ES-I3 (cell line): ENCODE data around the gene ELP1.
"Not testable (repeated sequence)": the region's sequence is repeated elsewhere in the genome, so short reads cannot be mapped to it uniquely, and the experiment has no call there.

ENCODE experiments used
- H3K36me3 ChIP-seq: 2 replicates; pipeline ENCODE4 v1.6.1; 2013; ENCODE audit warnings: mild to moderate bottlenecking, low read length, control low read depth, moderate library complexity; ENCODE audit not compliant: insufficient read depth
- H3K4me1 ChIP-seq: 2 replicates; pipeline ENCODE4 v1.6.1; 2013; ENCODE audit warnings: mild to moderate bottlenecking, control low read depth, low read length; ENCODE audit not compliant: insufficient read depth
- H3K9ac ChIP-seq: 2 replicates; pipeline ENCODE4 v1.6.1; 2013; ENCODE audit warnings: low read depth, mild to moderate bottlenecking, low read length, moderate library complexity
- H3K9me3 ChIP-seq: 2 replicates; pipeline ENCODE4 v1.6.1; 2013; ENCODE audit warnings: mild to moderate bottlenecking, low read length, moderate library complexity; ENCODE audit not compliant: control insufficient read depth, insufficient read depth

The ELP1 gene

GRCh38 chr9:108953983-108954574 lies 20.2 kb upstream of the ELP1 start:
- no peaks in the 10 kb centered on the region for H3K9me3 ChIP-seq
- no peaks in the 10 kb centered on the region for H3K4me1 ChIP-seq
- no peak overlapping the region for H3K9ac ChIP-seq
- no peaks in the 10 kb centered on the region for H3K36me3 ChIP-seq

- Histone ChIP-seq H3K9ac (no peak overlapping the region), H3K9me3 (no peaks in the 10 kb centered on the region), H3K4me1 (no peaks in the 10 kb centered on the region), H3K36me3 (no peaks in the 10 kb centered on the region)
Measured at GRCh38 chr9:108951578-108951977, 17.7 kb upstream of the ELP1 start.

- Histone ChIP-seq H3K9me3 (no peaks in the 10 kb centered on the region), H3K9ac (no peak overlapping the region), H3K36me3 (no peaks in the 10 kb centered on the region), H3K4me1 (no peaks in the 10 kb centered on the region)
Measured at GRCh38 chr9:108950168-108950567, 16.2 kb upstream of the ELP1 start.

- Histone ChIP-seq H3K9me3 (no peaks in the 10 kb centered on the region), H3K36me3 (peaks cover 3% of the 10 kb centered on the region; the same call in 1 of the 2 replicates), H3K9ac (no peak overlapping the region), H3K4me1 (no peaks in the 10 kb centered on the region)
Measured at GRCh38 chr9:108939975-108940374, 6.1 kb upstream of the ELP1 start.

- Histone ChIP-seq H3K4me1 (0 out of 2 replicates have a peak, but pooled peaks cover 2% of the 10 kb centered on the region), H3K9me3 (no peaks in the 10 kb centered on the region), H3K36me3 (no peaks in the 10 kb centered on the region), H3K9ac (no peak overlapping the region)
Measured at GRCh38 chr9:108937561-108938305, 3.8 kb upstream of the ELP1 start.

- peak within 1 kb of the TSS; percentile 68 for H3K9ac ChIP-seq
- H3K36me3 ChIP-seq: no peaks in the 10 kb centered on the region
- H3K4me1 ChIP-seq: 0 out of 2 replicates have a peak, but pooled peaks cover 4% of the 10 kb centered on the region
- H3K9me3 ChIP-seq: no peaks in the 10 kb centered on the region
Measured at GRCh38 chr9:108934323-108934893, 484 bp upstream of the ELP1 start, which contains the start of gene ABITRAM. Gene ABITRAM (plus strand): TSS chr9:108934400. CDS start chr9:108934487, 87 bp downstream.

GRCh38 chr9:108933231-108933717 lies 650 bp downstream of the ELP1 start:
- Histone ChIP-seq H3K36me3 (peaks cover 4% of the 10 kb centered on the region; the same call in 1 of the 2 replicates), H3K4me1 (0 out of 2 replicates have a peak, but pooled peaks cover 4% of the 10 kb centered on the region), H3K9me3 (no peaks in the 10 kb centered on the region), H3K9ac (peak overlapping the region; percentile 68)

- peaks cover 20% of the 10 kb centered on the region for H3K36me3 ChIP-seq
Measured at GRCh38 chr9:108928386-108928785, 5.5 kb downstream of the ELP1 start.

GRCh38 chr9:108924466-108924865 lies 9.5 kb downstream of the ELP1 start:
- Histone ChIP-seq H3K4me1 (no peaks in the 10 kb centered on the region), H3K9me3 (no peaks in the 10 kb centered on the region), H3K9ac (no peak overlapping the region), H3K36me3 (peaks cover 31% of the 10 kb centered on the region)

More at GRCh38 chr9:108928386-108928785, 5.5 kb downstream of the ELP1 start:
- Histone ChIP-seq H3K4me1 (0 out of 2 replicates have a peak, but pooled peaks cover 4% of the 10 kb centered on the region), H3K9me3 (no peaks in the 10 kb centered on the region), H3K9ac (no peak overlapping the region)

GRCh38 chr9:108921200-108921599 lies 12.7 kb downstream of the ELP1 start:
- H3K36me3 ChIP-seq: peaks cover 28% of the 10 kb centered on the region
- H3K9me3 ChIP-seq: no peaks in the 10 kb centered on the region
- H3K4me1 ChIP-seq: no peaks in the 10 kb centered on the region
- no peak overlapping the region for H3K9ac ChIP-seq

- peaks cover 30% of the 10 kb centered on the region for H3K36me3 ChIP-seq
- H3K9ac ChIP-seq, H3K4me1 ChIP-seq, H3K9me3 ChIP-seq: not testable (repeated sequence)
Measured at GRCh38 chr9:108920401-108920800, 13.5 kb downstream of the ELP1 start.

GRCh38 chr9:108919517-108919916 lies 14.4 kb downstream of the ELP1 start:
- Histone ChIP-seq H3K36me3 (peaks cover 32% of the 10 kb centered on the region), H3K9ac (no peak overlapping the region), H3K4me1 (no peaks in the 10 kb centered on the region), H3K9me3 (no peaks in the 10 kb centered on the region)

- Histone ChIP-seq H3K9ac (no peak overlapping the region), H3K4me1 (no peaks in the 10 kb centered on the region), H3K36me3 (peaks cover 21% of the 10 kb centered on the region), H3K9me3 (no peaks in the 10 kb centered on the region)
Measured at GRCh38 chr9:108913391-108913790, 20.5 kb downstream of the ELP1 start.

- Histone ChIP-seq H3K4me1 (no peaks in the 10 kb centered on the region), H3K9ac (no peak overlapping the region), H3K36me3 (peaks cover 21% of the 10 kb centered on the region), H3K9me3 (no peaks in the 10 kb centered on the region)
Measured at GRCh38 chr9:108911820-108912219, 22.1 kb downstream of the ELP1 start.
